22Rv1 (cell line): ENCODE results near the gene A1CF.
"Not testable (repeated sequence)": the region's sequence is repeated elsewhere in the genome, so short reads cannot be mapped to it uniquely, and the experiment has no call there.

ENCODE experiments used
- H3K27ac ChIP-seq: fragments of 450-650 bp; 2 replicates; pipeline ENCODE4 v1.5.1; 2017
- ZFX ChIP-seq: fragments of 450-650 bp; IDR thresholded peaks from 2 replicates; pipeline ENCODE4 v1.6.1; 2017; ENCODE audit warnings: antibody characterized with exemption, borderline replicate concordance
- TF ChIP-seq, protein P1 (sequence below): fragments of 450-650 bp; IDR thresholded peaks from 2 replicates; pipeline ENCODE4 v1.5.1; 2017; ENCODE audit warnings: mild to moderate bottlenecking

The A1CF gene, protein sequence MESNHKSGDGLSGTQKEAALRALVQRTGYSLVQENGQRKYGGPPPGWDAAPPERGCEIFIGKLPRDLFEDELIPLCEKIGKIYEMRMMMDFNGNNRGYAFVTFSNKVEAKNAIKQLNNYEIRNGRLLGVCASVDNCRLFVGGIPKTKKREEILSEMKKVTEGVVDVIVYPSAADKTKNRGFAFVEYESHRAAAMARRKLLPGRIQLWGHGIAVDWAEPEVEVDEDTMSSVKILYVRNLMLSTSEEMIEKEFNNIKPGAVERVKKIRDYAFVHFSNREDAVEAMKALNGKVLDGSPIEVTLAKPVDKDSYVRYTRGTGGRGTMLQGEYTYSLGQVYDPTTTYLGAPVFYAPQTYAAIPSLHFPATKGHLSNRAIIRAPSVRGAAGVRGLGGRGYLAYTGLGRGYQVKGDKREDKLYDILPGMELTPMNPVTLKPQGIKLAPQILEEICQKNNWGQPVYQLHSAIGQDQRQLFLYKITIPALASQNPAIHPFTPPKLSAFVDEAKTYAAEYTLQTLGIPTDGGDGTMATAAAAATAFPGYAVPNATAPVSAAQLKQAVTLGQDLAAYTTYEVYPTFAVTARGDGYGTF

DNA sequence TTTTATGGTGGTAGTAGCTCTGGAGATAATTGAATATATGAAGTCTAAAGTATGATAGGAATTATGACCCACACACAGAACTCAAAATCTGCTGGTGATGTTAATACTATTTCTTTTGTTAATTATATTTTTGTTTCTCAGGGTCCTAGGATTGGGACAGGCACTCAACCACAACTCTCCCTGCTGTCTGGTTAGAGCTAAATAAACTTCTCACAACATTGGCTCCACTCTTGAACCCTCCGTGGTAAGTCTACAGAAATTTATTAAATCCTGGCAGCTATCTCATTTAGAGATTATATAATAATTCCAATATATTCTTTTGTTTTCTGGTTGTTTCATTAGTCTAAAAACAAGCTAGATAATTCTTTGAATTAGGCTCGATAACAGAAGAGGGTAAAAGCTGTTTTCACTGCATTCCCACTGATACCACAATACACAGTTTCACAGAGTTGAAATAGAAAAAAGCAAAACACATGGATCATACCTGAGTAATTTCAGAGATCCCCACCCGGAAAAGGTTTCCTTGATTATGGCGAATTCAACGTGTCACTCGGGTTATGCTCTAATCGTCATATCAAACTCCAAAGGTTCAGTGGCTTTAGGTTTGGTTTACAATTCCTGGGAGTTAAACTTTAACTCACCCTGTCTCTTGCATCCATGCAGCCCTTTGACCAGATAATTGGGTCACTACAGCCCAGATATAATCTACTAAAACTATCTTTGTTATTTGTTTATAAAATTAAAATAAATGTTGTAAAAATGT is at the start of gene A1CF:
A1CF (minus strand) TSS at position 531 of the 763 bp plus-strand sequence. CDS start 25,687 bp downstream, outside the sequence.
- TF ChIP-seq, protein P1, sequence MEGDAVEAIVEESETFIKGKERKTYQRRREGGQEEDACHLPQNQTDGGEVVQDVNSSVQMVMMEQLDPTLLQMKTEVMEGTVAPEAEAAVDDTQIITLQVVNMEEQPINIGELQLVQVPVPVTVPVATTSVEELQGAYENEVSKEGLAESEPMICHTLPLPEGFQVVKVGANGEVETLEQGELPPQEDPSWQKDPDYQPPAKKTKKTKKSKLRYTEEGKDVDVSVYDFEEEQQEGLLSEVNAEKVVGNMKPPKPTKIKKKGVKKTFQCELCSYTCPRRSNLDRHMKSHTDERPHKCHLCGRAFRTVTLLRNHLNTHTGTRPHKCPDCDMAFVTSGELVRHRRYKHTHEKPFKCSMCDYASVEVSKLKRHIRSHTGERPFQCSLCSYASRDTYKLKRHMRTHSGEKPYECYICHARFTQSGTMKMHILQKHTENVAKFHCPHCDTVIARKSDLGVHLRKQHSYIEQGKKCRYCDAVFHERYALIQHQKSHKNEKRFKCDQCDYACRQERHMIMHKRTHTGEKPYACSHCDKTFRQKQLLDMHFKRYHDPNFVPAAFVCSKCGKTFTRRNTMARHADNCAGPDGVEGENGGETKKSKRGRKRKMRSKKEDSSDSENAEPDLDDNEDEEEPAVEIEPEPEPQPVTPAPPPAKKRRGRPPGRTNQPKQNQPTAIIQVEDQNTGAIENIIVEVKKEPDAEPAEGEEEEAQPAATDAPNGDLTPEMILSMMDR = no peak
- TF ChIP-seq ZFX = no peak
- H3K27ac ChIP-seq = peak within 1 kb of the TSS; percentile 70

DNA sequence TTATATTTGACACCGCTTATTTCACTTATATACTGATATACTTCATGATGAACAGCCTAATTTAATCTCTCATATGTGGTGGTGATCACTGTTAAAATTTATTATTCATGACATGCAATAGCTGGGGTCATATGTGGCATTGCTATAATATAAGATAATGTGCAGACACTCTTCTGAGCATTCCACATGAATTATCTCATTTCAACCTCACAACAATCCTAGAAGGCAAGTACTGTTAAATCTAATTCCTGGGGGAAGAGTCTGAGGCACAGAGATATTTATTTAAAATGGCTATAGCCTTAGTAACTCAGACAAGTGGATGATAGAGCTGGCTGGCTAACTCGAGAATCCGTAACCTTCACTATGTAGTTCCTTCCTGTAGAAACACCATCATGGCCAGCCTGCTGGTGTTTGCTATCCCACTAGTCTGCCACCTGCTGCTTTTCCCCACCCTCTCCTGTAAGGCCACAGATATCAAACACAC is 46.6 kb upstream of the A1CF start:
- TF ChIP-seq, protein P1 = no peak
- no peak for TF ChIP-seq ZFX
- H3K27ac ChIP-seq = no peak overlapping the region

DNA sequence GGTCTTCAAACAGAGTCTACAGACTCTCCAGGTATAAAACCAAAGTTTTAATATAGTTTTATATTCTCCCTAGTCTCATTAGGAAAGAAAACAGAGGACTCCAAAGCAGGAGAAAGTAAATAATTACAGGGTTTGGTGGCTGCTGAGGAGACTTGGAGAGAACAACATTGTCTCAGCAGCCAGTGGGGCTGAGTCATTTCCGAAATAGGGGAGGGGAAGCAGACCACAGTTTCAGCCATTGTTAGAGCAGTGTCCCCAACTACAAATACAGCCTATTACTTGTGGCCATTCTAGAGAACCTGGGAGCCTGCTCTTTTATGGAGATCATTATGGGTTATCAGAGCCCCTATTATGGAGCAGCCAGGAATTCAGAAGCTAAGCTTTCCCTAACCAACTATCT is 44.2 kb upstream of the A1CF start:
- H3K27ac ChIP-seq = no peak overlapping the region
- TF ChIP-seq ZFX = no peak

DNA sequence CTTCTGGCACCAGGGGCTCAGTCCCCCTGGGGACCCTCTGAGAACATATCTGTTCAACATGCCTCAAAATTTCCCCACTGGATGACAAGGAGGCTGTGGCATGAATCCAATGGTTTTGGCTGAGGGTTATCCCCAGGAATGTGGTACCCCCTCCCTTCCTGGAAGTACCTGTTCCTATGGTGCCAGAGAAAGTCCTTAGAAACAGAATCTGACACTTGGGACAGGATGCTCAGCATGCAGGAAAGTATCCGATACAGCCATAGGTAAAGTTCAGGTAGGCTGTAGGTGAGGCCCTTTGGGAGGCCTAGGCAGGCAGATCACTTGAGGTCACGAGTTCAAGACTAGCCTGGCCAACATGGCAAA is 42.7 kb upstream of the A1CF start:
- no peak overlapping the region for H3K27ac ChIP-seq

DNA sequence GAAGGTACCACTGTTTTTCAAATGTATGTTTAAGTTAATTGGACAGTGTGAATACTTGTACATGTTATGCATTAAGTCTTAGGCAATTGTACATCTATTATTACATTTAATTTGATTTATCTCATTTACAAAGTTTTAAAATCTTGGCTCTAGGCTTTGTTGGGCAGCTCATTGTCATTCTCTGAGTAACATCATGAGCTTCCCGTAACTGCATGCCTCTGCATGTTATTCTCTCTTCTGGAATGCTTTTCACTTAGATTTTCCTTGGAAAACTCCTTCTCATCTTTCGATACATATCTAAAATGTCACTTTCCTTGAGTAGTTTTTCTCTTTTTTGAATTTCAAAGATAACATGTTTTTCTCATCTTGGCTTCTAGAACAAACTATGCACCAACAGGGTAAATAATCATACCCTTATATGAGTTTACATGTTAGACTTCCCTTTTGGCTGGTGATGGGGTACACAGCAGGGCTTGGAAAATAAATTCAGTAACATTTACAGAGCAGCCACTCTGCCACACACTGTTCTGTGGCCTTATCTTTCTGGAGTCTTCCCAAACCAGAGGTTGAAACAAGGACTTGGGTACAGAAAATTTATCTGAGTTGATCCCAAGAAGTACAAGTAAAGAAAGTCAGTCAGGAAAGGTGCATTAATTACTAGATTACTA is 42.2 kb upstream of the A1CF start:
- H3K27ac ChIP-seq = no peak overlapping the region

More for the DNA sequence above, 42.7 kb upstream of the A1CF start:
- TF ChIP-seq ZFX = no peak
- TF ChIP-seq, protein P1 = no peak

DNA sequence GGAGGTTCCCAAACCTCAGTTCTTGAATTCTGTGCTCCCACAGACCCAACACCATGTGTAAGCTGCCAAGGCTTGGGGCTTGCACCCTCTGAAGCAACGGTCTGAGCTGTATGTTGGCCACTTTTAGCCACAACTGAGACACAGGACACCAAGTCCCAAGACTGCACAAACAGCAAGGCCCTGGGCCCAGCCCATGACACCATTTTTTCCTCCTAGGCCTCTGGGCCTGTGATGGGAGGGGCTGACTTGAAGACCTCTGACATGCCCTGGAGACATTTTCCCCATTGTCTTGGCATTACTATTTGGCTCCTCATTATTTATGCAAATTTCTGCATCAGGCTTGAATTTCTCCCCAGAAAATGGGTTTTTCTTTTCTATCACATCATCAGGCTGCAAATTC is 38.0 kb upstream of the A1CF start:
- H3K27ac ChIP-seq = not testable (repeated sequence)

More for the DNA sequence above, 42.2 kb upstream of the A1CF start:
- TF ChIP-seq, protein P1 = no peak
- TF ChIP-seq ZFX = no peak

DNA sequence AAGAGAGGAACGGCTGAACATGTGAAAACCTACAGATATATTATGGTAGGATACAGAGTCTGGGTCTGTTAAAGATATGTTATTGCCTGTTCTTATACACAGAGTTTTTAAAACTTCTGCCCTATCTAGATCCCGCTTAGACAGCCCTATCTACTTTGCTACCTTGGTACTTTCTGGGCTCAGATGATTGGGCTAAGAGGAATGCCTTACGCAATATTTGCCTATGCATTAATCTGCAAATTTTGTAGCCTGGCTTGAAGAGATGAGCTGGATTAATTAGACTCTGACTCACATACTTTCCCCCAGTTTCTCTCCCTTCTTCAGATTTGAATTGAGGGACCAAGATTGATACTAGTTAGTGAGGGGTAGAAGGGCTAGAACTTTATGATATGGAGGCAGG is 33.6 kb upstream of the A1CF start:
- TF ChIP-seq, protein P1 = no peak
- H3K27ac ChIP-seq = no peak overlapping the region
